Endothelial cell of umbilical vein (primary cell): ENCODE results near the gene PODXL2.

Experiments
- CTCF ChIP-seq, 2 donors: IDR thresholded peaks; 1 replicate in 1 of 2; 2 replicates in 1 of 2; pipeline ENCODE4 v1.5.1; 2011; ENCODE audit warnings: low read length in 2 of 2, mild to moderate bottlenecking in 2 of 2, moderate library complexity in 2 of 2, control low read depth in 1 of 2, inconsistent platforms in 1 of 2, low read depth in 1 of 2; ENCODE audit not compliant: insufficient read depth in 1 of 2; ENCODE audit errors: extremely low read depth in 1 of 2
- EZH2 ChIP-seq: IDR thresholded peaks from 2 replicates; pipeline ENCODE4 v1.6.1; 2012; ENCODE audit warnings: borderline replicate concordance, low read depth, mild to moderate bottlenecking, moderate library complexity, low read length, inconsistent platforms; ENCODE audit not compliant: severe bottlenecking
- MYC ChIP-seq: IDR thresholded peaks from one replicate; pipeline ENCODE4 v1.6.1; 2011; ENCODE audit warnings: mild to moderate bottlenecking, low read depth, low read length
- POLR2A ChIP-seq: IDR thresholded peaks from 2 replicates; pipeline ENCODE4 v1.6.1; 2012; ENCODE audit warnings: low read depth, mild to moderate bottlenecking, control low read depth, low read length
- POLR2AphosphoS5 ChIP-seq: IDR thresholded peaks from 2 replicates; pipeline ENCODE4 v1.6.1; 2012; ENCODE audit warnings: low read depth, mild to moderate bottlenecking, control low read depth, low read length, moderate library complexity; ENCODE audit not compliant: insufficient read depth
- TF ChIP-seq, protein P1 (sequence below): IDR thresholded peaks from 2 replicates; pipeline ENCODE4 v1.6.1; 2011; ENCODE audit not compliant: insufficient read depth, insufficient read length

GRCh38 chr3:127720985-127721935, 92.3 kb downstream of the PODXL2 start:
- TF ChIP-seq CTCF (IDR thresholded peaks at IDR 0.05; ENCODE audit: extremely low read depth in 1 of 2, insufficient read depth in 1 of 2, low read depth in 1 of 2, low read length in 2 of 2): no peak
- TF ChIP-seq POLR2A: no peak
- no peak for TF ChIP-seq MYC
- TF ChIP-seq EZH2: no peak
- TF ChIP-seq POLR2AphosphoS5: no peak
- TF ChIP-seq, protein P1, sequence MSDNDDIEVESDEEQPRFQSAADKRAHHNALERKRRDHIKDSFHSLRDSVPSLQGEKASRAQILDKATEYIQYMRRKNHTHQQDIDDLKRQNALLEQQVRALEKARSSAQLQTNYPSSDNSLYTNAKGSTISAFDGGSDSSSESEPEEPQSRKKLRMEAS: no peak
